IPS-NIHi11 (cell line): ENCODE results near the gene MYF5.

Source experiments
- DNase-seq: peaks from one replicate; pipeline ENCODE4 v3.0.0; 2012; ENCODE audit warnings: mixed read lengths, low spot score

The MYF5 gene

GRCh38 chr12:80766210-80766609 lies 49.5 kb downstream of the MYF5 start:
- no peak for DNase-seq

GRCh38 chr12:80766897-80767296 lies 50.2 kb downstream of the MYF5 start:
- DNase-seq = no peak
